Activated T-cell treated with anti-CD3 and anti-CD28 coated beads for 4 hours (primary cell): ENCODE data around the gene OR2S2.
A peak's percentile ranks its signal among the peaks of the same experiment; 100 is the strongest.
"Not testable (repeated sequence)": the region's sequence is repeated elsewhere in the genome, so short reads cannot be mapped to it uniquely, and the experiment has no call there.

Experiments used
- DNase-seq: peaks from one replicate; pipeline ENCODE4 v3.0.0-alpha.2; 2020

OR2S2 gene, protein sequence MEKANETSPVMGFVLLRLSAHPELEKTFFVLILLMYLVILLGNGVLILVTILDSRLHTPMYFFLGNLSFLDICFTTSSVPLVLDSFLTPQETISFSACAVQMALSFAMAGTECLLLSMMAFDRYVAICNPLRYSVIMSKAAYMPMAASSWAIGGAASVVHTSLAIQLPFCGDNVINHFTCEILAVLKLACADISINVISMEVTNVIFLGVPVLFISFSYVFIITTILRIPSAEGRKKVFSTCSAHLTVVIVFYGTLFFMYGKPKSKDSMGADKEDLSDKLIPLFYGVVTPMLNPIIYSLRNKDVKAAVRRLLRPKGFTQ

GRCh38 chr9:35958104-35958837 lies at the start of gene OR2S2:
TSS of gene OR2S2 (minus strand) at chr9:35958154. CDS start at chr9:35958098, 56 bp downstream.
- no peak for DNase-seq

DNA sequence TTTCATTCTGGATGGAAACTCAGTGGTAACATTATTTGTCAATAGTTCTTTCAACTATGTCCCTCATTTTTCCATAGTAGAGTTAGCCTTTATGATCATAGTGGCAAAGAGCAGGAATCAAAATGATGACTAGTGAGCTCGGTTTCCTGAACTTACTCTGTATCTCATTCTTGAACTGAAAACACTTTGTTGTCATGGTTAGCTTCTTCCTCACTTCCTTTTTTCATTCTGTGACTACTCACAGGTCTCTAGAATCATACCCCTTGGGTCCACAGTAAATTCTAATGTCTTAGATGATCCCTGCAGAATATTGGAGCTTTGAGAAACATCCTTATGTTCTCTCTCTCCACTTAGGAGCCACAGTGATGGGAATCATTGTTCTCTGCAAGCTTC lies 49.4 kb upstream of the OR2S2 start:
- DNase-seq: no peak

- DNase-seq: no peak
Observed at GRCh38 chr9:36006549-36007315, 48.8 kb upstream of the OR2S2 start.

DNA sequence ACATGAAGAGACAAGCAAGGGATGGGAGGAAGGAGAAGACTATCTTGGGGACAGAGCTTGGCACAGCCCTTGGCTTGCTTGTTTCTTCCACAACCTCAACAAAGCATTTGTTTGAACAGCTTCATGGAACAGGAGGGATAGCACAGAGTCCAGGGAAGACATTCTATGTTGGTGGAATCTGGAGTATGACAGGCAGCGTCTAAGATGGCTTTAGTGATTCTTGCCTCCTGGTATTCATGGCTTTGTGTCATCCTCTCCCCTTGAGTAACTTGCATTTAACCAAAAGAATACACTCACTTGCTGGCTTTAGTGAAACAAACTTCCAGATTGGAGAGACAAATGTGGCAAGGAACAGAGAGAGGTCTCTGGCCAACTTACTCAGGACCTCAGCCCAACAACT lies 47.9 kb upstream of the OR2S2 start:
- DNase-seq: no peak

DNA sequence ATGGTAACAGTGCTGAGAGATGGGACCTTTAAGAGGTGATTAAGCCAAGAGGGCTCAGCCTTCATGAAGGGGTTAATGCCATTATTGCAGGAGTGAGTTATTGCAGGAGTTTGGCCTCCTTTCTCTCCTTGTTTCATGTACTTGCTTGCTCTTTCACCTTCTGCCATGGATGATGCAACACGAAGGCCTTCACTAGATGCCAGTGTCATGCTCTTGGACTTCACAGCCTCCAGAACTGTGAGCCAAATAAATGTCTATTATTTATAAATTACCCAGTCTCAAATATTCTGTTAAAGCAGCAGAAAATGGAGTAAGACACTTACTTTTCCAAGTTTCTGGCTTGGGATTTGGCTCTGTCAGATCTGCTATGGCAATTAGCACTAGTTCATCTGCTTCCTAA lies 40.4 kb upstream of the OR2S2 start:
- no peak for DNase-seq

GRCh38 chr9:35997016-35997415 lies 39.1 kb upstream of the OR2S2 start:
- DNase-seq: not testable (repeated sequence)

DNA sequence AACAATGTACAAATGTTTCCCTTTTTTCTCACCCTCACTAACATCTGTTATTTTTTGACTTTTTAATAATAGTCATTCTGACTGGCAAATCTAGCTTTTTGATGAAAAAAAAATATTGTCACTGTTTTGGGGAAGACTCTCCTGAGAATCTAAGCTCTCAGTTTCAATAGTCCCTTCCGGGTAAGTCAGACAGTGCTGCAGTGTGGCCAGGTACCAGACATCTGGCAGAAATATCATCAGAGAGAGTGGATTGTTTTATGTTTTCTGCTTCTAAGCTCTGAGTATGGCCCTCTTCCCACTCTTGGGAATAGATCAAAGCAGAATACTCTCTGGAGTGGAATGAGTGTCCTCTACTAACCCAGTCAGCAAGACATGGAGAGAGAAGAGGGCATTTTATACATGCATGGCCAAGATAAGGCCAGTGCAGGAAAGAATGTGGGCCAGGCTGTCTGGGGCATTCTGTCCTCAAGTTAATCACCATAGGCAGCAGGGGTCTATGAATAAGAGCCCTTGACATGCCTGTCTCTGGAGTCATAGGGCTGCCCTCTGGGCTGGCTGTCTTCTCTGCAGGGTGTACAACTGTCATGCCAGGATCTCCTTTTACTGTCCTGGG lies 38.5 kb upstream of the OR2S2 start:
- DNase-seq: no peak

- DNase-seq: no peak
Observed at GRCh38 chr9:35994959-35995358, 37.0 kb upstream of the OR2S2 start.

DNA sequence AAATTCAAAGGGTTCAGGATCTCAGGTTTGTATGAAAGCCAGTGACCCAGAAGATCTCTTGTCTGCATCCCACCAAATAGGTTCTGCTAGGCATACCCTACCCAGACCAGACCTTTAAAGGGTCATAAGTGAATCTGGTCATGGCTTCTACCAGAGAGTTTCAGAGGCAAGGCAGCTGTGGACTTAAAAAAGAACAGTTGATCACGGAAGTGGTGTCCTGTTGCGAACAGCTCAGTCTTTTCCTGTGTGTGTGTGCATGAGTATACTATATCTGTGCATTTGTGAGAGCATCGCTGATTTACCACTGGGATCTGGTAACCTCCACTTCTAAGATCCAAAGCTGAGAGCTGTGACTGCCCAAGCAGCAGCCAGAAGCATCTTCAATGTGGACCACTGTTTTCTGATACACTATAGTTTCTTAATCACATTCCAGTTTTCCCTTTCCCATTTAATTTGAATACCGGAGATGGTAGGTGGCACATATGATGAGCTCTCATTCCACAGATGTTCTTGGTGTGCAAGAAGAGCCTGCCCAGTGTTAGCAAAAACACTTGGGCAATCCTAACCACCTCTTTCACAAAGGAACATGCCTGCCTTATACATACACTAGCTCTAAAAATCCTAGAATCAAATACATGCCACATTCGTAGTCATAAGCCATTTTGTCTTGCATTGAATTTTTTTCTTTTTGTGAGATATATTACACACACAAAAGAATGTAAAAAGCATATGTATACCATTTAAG lies 36.2 kb upstream of the OR2S2 start:
- DNase-seq: no peak

GRCh38 chr9:35993136-35993535 lies 35.2 kb upstream of the OR2S2 start:
- not testable (repeated sequence) for DNase-seq

DNA sequence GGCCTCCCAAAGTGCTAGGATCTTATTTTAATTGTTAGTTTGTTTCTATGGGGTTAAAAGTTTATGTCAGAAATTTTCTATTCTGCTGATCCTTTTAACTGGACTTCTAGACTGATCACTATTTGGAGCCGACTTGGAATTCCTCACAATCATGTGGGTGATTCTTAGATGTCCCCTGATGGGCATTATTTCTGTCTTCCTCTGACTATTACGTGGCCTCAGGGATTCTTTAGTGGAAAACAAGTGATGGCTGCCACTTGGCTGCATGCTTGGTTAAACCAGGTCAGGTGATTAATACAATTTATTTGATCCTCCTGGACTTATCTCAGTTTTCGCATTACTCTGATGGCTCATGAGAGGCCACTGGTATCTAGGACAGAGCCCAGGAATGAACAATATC lies 32.2 kb upstream of the OR2S2 start:
- no peak for DNase-seq

- DNase-seq: no peak
Observed at GRCh38 chr9:35984021-35984420, 26.1 kb upstream of the OR2S2 start.

DNA sequence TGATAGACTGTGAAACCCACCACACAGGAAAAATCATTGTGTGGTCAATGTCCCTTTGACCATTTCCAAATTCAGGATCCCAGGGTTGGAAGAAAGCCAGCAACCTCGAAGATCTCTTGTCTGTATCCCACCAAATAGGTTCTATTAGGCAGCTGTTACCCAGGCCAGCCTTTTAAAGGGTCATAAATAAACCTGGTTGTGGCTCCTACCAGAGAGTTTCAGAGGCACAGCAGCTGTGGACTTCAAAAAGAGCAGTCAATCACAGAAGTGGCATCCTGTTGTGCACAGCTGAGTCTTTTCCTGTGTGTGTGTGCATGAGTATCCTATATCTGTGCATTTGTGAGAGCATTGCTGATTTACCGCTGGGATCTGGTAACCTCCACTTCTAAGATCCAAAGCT lies 23.7 kb upstream of the OR2S2 start:
- DNase-seq: no peak

- no peak for DNase-seq
Observed at GRCh38 chr9:35980289-35981011, 22.5 kb upstream of the OR2S2 start.

- DNase-seq: no peak
Observed at GRCh38 chr9:35978792-35979191, 20.8 kb upstream of the OR2S2 start.

DNA sequence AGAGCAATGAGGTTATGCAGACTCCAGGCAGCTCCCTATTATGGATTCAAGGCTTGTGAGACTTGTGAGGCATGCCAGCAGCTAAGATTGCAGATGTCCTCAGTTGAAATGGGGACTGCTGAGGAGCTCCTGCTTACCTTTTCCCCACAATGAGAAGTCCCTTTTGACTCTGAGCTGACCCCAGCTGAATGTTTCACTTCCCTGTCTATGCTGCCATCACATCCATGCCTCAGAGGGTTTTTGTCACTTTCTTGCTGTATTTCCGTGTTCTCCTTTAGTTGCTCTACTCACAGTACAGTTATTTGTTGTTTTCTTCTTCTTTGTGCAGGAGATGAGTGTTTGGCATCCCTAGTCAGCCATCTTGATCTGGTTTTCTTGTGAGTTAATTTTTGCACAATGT lies 18.8 kb upstream of the OR2S2 start:
- DNase-seq: no peak

DNA sequence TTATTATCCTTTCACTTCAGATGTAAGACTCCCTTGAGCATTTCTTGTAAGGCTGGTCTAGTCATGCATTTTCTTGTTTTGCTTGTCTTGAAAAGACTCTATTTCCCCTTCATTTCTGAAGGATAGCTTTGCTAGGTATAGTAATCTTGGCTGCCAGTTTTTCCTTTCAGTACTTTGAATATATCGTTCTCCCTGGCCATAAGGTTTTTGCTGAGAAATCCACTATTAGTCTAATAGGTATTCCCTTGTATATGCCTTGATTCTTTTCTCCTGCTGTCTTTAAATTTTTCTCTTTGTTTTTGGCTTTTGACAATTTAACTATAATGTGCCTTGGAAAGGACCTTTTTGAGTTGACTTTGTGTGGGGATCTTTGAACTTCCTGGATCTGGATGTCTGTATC lies 16.8 kb upstream of the OR2S2 start:
- no peak for DNase-seq

- peak; percentile 40 for DNase-seq
Observed at GRCh38 chr9:35972093-35972492, 14.1 kb upstream of the OR2S2 start.

DNA sequence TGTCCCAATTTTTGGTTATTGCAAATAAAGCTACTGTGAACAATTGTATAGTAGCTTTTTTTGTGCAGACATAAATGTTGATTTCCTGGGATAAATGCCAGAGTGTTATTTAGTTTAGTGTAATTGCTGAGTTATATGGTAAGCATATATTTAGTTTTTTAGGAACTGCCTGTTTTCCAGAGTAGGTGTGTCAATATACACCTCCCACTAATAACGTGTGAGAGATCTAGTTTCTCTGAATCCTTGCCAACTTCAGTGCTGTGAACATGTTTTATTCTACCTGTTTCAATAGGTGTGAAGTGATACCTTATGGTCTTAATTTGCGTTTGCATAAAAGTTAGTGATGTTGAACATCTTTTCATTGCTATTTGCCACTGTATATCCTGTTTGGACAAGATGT lies 9.1 kb upstream of the OR2S2 start:
- no peak for DNase-seq

GRCh38 chr9:35966433-35966832 lies 8.5 kb upstream of the OR2S2 start:
- DNase-seq: no peak

- no peak for DNase-seq
Observed at GRCh38 chr9:35965011-35965410, 7.1 kb upstream of the OR2S2 start.
